HG02798 (cell line): ENCODE data around the gene ATP11A.
"Not testable (repeated sequence)": the region's sequence is repeated elsewhere in the genome, so short reads cannot be mapped to it uniquely, and the experiment has no call there.

Source experiments
- ATAC-seq: cut with Tn5 transposase; IDR thresholded peaks from one replicate; pipeline ENCODE4 v1.9.1; 2021; ENCODE audit warnings: mild to moderate bottlenecking; ENCODE audit not compliant: unreplicated experiment, poor library complexity

The ATP11A gene

DNA sequence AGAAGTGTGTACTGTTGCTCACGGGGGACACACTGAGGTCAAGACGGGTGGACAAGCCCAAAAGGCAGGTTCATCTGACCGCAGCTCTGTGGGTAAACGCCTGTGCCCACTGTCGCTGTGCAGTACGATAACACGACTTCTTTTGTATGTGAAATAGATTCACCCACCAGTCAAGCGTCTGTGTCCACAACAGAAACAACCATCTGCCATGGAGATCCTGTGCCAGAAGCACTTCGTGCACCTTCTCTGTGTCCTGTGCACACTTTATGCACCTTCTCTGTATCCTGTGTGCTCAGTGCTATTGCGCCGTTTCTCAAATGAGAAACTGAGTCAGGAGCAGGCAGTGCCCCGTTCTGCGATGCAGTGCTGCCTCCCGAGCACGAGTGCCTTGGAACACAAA is 138.9 kb downstream of the ATP11A start:
- ATAC-seq = no peak

DNA sequence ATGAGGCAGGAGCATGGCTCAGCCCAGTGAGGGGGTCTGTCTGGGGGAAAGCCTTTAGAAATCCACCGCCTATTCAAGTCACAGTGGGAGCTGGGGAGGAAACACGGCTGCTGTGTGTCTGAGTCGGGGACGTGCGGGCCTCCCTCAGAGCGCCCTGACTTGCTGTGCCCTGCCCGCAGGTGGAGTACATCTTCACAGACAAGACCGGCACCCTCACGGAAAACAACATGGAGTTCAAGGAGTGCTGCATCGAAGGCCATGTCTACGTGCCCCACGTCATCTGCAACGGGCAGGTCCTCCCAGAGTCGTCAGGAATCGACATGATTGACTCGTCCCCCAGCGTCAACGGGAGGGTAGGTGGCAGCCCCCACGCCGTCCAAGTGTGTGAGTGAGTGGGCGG is 141.4 kb downstream of the ATP11A start:
- ATAC-seq = no peak

DNA sequence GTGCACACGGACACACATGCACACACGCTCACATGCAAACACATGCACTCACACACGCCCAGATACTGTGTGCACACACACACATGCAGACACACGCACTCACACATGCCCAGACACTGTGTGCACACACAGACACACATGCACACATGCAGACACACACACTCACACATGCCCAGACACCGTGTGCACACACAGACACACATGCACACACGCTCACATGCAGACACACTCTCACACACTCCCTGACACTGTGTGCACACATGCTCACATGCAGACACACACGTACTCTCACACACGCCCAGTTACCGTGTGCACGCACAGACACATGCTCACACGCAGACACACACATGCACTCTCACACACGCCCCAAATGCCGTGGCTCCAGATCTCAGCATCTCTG is 142.0 kb downstream of the ATP11A start:
- no peak for ATAC-seq

DNA sequence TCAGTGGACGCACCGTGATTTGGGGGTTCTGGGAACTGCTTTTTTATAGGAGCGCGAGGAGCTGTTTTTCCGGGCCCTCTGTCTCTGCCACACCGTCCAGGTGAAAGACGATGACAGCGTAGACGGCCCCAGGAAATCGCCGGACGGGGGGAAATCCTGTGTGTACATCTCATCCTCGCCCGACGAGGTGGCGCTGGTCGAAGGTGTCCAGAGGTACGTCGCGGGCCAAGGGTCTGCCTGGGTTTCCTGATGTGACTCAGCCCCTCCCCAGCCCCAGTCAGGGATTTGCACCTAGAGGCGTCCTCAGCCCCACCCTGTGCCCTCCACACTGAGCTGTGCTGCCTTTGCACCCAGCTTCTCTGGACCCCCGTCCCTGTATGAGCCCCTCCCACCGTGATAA is 143.0 kb downstream of the ATP11A start:
- no peak for ATAC-seq

DNA sequence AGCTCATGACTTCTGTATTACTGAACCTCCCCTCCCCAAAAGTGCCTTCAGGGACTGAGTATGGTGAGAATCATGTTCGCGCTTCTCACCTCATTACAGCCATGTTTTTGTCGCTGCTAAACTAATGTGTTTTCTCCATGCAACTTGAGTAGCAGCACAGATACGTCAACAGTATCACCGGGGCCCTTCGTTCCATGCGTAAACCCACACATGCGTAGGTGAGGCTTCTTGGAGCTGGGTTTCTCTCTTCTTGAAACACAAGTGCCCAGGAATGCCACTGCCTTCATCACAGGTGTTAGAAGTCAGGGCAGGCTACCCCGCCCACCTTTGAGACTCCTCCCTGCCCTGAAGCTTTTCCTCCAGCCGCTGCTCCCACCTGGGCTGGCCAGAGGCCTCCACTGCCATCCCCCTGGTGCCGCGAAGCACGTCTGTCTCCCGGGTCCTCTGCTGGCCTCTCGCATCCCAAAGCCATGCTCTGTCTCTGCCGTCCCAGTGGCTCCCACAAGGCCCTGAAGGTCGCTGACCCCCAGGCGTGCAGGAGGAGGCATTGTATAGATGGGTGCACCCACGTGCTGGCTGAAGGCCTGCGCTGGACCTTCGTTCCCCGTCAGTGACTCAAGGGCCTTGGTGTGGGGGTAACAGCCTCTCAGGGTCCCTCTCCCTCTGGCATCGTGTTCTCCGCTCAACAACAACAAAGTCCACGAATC is 143.9 kb downstream of the ATP11A start:
- ATAC-seq = no peak

DNA sequence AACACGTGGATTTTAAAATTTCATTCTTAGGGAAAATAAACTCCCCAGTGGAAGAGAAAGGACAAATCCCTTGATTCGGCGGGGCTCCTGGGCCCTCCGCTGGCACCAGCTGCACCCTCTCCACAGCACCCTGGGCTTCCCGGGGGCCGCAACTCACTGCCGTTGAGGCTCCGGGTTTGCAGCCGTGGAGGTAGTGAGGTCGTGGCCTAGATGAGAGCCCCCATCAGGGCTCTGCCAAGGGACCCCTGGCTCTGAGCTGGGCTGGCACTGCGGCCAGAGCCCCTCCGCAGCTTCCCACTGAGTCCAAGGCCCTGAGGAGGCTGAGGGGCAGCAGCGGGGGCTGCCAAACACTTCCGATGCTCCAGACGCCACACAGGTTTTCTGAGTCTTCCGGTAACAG is 145.5 kb downstream of the ATP11A start:
- ATAC-seq = no peak

DNA sequence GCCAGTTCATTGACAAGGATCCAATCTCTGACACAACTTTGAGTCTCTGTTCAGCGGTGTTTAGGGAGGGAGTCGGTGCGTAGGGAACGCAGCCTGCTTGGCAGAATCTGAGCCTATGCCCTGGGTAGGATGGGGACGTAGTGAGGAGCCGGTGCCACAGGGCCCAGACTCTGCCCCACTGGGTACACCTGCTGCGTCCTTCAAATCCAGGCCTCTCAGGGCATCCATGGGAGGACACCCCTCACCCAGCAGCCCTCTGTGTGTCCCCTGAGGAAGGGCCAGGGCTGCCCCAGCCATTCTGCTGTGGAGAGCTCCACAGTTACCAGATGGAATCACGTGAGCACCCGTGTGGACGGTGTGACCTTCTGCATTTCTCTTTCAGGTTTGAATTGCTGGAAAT is 146.0 kb downstream of the ATP11A start:
- no peak for ATAC-seq

DNA sequence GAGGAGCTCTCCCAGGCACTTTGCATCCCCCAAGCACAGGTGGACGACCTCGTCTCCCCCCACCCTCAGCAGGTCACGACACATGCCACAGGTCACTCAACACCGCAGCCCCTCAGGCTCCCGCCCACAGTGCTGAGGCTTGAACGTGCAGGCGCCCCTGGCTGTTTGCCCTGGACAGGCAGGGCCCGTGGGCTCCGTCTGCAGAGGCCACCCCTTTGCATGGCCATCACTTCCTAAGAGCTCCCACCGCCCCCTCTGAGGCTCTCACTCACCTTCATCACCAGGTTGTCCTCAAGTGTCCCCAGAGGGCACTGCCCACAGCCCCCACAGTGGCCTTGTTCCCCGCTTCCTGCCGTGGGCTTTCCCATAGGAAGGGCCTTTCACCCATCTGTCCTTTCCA is 147.1 kb downstream of the ATP11A start:
- ATAC-seq = no peak

DNA sequence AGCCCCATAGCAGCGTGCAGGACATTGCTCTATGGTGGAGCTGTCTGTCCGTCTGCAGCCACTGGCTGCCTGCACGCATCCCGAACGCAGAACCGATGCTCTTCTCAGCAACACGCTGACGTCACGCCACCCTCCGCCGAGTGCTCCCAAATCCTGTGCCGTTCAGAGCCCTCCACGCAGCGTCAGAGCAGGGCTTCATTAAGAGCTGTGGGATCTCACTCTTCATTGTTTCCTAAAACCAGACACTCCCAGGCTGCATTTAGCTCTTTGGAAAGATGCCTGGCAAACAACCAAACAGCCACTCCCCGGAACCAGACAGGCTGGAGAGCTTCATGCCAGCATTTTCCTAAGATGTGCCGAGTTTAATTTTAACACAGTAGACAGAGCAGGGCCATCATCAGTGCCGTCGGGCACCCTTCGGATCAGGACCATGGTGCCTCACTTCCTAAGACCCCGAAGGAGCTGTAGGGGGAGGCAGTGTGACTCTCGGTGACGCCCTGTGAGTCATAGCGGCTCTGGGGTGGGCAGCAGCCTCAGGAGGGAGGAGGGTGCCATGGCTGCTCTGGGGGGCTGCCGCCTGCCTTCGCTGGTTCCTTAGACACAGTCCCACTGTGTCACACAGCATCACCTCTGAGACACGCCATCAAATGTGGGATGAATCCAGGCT is 147.7 kb downstream of the ATP11A start:
- no peak for ATAC-seq

DNA sequence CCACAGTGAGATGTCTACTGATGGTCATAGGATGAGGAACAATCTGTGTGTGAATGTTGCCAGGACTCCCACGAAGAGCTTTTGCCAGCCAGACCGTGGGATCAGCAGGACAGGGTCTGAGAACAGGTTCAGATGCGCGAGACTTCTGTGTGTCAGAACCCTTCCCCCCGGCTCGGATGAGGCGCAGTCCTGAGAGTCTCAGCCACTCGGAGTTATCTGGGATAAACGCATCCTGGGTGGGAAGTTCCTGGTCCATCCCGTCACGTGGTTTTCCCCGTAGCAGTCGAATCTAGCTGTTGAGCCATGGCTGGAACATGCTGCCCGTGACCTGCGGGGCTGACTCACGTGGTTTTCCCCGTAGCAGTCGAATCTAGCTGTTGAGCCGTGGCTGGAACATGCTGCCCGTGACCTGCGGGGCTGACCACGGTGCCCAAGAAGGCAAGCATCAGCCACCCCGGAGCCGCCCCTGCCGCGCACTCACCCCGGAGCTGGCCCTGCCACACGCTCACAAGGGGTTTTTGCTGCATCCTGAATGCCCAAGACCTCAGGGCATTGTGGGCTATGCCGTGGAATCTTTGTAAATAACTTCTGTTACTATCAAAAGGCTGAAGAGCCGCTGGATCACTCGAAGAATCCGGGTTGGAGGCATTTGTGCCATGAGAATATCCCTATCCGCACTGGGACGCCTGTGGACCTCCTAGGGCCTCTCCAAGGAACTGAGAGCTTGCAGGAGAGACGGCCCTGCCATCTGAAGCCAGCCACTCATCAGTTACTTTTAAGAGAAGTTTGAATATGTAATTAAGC is 148.4 kb downstream of the ATP11A start:
- ATAC-seq = no peak

DNA sequence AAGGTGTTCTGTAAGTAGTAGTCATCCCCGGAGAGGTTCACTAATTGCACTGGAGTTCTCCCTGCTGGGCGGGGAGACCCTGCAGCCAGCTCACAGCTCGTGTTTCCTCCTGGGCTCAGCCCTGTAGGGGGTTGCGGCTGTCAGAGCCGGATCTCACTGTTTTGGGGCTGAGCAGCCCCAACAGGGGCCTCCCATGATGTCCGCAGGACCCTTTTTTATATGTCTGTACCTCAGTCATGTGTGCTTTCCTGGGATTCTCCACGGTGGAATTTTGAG is 148.9 kb downstream of the ATP11A start:
- ATAC-seq = no peak

DNA sequence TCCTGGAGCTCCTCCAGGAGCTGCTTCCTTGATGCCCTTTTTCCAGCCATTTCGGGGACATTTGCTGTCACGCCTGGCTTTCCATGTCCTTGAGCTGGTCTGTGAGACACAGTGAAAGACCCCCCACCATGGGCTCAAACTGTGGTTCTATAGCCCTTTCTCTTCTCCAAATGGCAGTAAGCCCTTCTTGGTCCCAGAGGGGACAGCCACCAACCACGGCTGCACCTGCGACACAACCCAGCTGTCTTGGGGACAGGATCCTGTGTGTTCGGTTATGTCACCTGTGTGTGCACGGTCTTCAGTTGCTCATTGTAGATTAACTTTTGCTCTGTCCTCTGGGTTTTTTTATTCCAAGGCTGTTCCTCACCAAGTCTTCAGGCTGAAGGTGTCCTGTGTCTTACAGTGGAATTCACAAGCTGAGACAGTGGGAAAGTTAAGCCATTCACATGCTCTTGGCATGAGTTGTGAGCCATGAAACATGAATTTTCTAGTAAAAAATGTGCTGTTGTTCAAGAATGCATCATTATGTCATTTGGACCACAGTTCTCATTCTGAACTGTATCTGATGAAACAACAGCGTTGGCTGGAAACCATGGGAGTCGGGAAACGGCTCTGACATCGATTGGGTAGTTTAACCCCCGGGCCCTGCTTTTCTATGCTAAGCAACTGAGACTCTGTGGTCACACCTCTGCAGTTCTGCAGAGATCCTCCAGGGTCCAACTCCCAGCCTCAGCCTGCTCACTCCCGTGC is 149.7 kb downstream of the ATP11A start:
- ATAC-seq = no peak

DNA sequence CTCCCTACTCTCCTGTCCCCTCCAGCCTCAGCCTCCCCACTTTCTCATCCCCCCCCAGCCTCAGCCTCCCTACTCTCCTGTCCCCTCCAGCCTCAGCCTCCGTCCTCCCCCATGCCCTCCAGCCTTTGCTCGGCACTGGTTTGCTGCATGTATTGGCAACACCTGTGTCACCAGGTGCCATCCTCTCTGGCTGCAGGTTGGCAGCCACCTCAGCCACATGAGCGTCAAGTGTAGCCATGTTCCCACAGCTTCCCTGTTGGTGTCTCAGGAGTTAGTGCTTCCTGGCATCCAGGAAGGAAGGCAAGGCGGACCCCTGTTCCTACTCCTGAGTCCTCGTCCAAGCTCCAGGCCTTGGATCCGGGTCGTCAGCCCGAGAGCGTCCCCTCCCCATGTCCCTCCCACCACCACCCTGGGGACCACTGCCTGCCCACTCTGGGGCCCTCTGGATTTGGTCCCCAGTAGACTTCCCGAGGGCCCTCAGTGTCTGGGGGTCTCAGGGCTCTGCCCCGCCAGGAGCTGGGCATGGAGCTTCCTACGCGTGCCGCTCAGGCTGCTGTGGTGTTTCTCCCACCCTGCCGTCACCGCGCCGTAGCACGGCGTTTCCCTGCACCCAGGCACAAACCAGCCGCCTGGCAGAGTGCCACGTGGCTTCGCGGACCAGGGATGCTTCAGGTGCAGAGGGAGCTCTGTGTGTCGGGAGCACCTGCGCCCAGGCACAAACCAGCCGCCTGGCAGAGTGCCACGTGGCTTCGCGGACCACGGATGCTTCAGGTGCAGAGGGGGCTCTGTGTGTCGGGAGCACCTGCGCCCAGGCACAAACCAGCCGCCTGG is 150.8 kb downstream of the ATP11A start:
- no peak for ATAC-seq

DNA sequence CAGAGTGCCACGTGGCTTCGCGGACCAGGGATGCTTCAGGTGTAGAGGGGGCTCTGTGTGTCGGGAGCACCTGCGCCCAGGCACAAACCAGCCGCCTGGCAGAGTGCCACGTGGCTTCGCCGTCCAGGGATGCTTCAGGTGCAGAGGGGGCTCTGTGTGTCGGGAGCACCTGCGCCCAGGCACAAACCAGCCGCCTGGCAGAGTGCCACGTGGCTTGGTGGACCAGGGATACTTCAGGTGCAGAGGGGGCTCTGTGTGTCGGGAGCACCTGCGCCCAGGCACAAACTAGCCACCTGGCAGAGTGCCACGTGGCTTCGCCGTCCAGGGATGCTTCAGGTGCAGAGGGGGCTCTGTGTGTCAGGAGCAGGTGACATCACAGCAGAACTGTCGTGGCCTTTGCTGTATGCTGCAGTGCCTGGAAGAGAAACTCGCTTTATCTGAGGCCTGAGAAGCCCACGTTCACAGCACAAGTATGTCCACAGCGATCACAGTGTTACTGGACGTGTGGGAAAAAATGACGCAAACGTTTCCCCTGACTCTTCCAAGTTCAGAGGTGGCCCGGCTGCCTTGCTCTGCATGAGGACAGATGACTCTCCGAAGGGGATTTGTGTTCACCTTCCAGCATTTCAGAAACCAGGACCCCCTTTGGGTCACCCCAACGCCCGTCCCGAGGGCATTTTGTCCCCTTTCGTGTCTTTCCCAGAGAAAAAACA is 151.6 kb downstream of the ATP11A start:
- ATAC-seq = not testable (repeated sequence)

DNA sequence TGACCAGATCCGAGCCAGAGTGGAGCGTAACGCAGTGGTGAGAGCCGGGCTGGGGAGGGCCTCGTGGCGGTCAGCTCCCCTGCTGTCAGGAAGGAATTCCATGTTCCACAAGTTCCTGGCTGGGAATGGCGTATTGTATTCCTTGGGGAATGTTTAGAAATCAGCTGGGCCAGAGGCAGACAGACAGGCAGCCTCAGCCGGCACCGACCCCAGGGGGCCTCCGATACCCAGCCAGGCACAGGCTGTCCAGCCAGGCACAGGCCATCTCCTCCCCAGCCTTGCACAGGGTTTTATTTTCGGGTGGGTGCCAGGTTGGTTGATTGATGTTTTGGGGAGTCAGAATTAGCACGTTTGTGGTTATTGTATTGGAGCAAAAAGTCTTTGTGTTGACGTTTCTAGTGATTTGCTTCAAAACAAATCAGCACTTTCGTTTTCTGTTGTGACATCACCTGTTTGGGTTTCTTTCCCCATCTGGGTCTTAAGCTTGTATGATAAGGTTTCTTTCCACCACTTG is 152.6 kb downstream of the ATP11A start:
- no peak for ATAC-seq

DNA sequence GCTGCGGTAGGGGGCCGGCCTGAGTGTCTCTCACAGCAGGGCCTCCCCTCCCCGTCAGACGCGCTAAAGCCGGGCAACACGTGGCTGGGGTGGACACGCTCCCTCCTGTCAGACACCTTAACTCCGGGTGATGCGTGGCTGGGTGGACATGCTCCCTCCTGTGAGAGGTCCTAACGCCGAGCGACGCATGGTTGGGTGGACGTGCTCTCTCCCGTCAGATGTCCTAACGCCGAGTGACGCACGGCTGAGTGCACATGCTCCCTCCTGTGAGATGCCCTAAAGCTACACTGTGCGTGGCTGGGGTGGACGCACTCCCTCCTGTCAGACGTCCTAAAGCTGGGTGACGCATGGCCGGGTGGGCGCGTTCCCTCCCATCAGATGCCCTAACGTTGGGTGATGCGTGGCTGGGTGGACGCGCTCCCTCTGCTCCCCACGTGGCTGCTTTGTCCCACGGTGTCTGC is 153.1 kb downstream of the ATP11A start:
- ATAC-seq = no peak

DNA sequence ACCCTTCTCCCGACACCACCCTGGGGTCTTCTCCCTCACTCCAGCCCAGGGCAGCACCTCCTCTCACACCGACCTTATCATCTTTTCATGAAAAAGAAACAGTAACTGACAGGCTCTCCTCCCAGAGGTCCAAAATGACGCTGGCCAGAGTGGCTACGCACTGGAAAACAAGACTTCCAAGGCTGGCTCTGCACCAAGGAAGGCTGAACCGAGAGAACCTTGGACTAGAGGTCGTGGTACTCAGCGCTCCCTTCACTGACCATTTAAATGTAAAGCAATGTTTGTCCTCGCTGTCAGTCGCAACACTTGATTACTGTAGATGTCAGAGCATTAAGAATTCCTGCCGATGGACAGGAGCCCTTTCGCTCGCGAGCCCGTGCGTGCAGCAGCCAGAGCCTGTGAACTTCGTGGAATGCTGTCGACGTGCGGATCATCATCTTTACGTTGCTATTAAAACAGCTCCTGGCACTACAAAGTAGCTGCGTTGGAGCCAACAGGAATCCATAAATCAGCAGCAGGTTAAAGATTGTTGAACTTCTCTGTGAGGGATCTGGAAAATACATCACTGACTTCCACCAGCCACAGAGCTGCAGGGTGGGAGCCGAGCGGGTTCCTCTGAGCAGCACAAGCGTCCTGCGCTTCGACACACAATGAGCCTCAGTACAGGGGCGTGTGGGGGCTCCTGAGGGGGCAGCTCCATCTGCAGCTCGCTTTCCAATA is 153.7 kb downstream of the ATP11A start:
- ATAC-seq = no peak

DNA sequence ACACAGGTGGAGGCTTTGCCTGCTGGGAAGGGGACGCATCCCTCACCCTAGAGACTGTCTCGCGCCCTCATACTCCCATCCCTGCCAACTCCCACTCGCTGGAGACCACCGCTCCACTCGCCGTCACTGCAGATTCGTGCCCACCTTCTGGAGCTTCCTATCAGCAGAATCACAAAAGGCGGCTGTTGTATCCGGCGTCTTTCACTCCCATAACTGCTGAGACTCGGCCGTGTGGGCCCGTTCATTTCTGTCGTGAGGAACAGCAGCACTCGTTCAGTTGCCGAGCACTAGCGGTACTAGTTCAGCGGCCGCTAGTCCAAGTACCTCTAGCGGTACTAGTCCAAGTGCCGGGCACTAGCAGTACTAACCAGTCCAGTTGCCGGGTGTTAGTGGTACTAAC is 154.6 kb downstream of the ATP11A start:
- ATAC-seq = no peak

DNA sequence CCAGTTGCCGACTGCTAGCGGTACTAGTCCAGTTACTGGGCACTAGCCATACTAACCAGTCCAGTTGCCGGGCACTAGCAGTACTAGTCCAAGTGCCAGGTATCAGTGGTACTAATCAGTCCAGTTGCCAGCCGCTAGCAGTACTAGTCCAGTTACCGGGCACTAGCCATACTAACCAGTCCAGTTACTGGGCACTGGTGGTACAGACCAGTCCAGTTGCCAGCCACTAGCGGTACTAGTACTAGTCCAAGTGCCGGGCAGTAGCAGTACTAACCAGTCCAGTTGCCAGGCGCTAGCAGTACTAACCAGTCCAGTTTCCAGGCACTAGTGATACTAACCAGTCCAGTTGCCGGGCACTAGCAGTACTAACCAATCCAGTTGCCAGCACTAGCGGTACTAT is 155.0 kb downstream of the ATP11A start:
- no peak for ATAC-seq
